Ishikawa (cell line): ENCODE data around the gene MTRR.

Experiments
- EGR1 ChIP-seq: IDR thresholded peaks from 2 replicates; pipeline ENCODE4 v1.6.1; 2012
- EP300 ChIP-seq: IDR thresholded peaks from 2 replicates; pipeline ENCODE4 v1.6.1; 2012; ENCODE audit warnings: borderline replicate concordance
- FOXM1 ChIP-seq: IDR thresholded peaks from 2 replicates; pipeline ENCODE4 v1.6.1; 2012; ENCODE audit warnings: low read depth, borderline replicate concordance
- TF ChIP-seq, protein P1 (sequence below): IDR thresholded peaks from 2 replicates; pipeline ENCODE4 v1.6.1; 2012; ENCODE audit warnings: low read depth, mild to moderate bottlenecking

DNA sequence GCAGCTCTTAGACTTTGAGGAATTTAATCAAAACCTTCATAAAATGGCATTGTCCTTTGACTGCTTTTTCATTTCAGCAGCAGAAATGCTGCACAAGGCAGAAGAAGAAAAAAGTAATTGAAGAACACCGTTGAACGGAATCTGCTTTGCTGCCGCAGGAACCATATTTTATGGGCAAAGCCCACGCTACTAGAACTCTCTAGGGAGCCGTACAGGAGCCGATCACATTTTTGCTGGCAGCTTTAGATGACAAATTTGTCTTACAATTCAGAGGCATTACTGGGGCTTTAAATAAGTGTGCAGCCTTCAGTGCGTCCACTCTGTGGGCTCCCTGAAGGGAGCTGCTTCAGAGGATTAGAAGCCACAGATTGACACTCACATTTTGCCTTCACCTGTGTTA lies 23.4 kb upstream of the MTRR start:
- TF ChIP-seq, protein P1, sequence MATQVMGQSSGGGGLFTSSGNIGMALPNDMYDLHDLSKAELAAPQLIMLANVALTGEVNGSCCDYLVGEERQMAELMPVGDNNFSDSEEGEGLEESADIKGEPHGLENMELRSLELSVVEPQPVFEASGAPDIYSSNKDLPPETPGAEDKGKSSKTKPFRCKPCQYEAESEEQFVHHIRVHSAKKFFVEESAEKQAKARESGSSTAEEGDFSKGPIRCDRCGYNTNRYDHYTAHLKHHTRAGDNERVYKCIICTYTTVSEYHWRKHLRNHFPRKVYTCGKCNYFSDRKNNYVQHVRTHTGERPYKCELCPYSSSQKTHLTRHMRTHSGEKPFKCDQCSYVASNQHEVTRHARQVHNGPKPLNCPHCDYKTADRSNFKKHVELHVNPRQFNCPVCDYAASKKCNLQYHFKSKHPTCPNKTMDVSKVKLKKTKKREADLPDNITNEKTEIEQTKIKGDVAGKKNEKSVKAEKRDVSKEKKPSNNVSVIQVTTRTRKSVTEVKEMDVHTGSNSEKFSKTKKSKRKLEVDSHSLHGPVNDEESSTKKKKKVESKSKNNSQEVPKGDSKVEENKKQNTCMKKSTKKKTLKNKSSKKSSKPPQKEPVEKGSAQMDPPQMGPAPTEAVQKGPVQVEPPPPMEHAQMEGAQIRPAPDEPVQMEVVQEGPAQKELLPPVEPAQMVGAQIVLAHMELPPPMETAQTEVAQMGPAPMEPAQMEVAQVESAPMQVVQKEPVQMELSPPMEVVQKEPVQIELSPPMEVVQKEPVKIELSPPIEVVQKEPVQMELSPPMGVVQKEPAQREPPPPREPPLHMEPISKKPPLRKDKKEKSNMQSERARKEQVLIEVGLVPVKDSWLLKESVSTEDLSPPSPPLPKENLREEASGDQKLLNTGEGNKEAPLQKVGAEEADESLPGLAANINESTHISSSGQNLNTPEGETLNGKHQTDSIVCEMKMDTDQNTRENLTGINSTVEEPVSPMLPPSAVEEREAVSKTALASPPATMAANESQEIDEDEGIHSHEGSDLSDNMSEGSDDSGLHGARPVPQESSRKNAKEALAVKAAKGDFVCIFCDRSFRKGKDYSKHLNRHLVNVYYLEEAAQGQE = no peak
- TF ChIP-seq EP300 = no peak
- no peak for TF ChIP-seq EGR1
- TF ChIP-seq FOXM1 = no peak
